Measurements from ENCODE around the gene GIMAP1.

- TF ChIP-seq CTCF (IDR thresholded peaks at IDR 0.05) (no peak), POLR2A (IDR thresholded peaks at IDR 0.05) (no peak)
Measured at GRCh38 chr7:150695654-150696053, 20.8 kb upstream of the GIMAP1 start.

Measured in body of pancreas (tissue), 4 donors.